Islet precursor cell (in vitro differentiated cells): ENCODE results near the gene CCDC169.
A peak's percentile ranks its signal among the peaks of the same experiment; 100 is the strongest.

Source experiments
- DNase-seq: peaks from one replicate; pipeline ENCODE4 v3.0.0-alpha.2; 2018

The CCDC169 gene

GRCh38 chr13:36313047-36313969 is 15.7 kb upstream of the CCDC169 start:
- DNase-seq: no peak

- DNase-seq: no peak
These were observed 12.9 kb upstream of the CCDC169 start for GRCh38 chr13:36310417-36311108.

GRCh38 chr13:36302289-36302688 is 4.7 kb upstream of the CCDC169 start:
- DNase-seq: no peak

GRCh38 chr13:36299469-36299868 is 1.9 kb upstream of the CCDC169 start:
- DNase-seq: peak; percentile 59

- DNase-seq: peak; percentile 63
These were observed 988 bp upstream of the CCDC169 start for GRCh38 chr13:36298535-36299068.

GRCh38 chr13:36294096-36294495 is 3.5 kb downstream of the CCDC169 start:
- no peak for DNase-seq

GRCh38 chr13:36293497-36293896 is 4.1 kb downstream of the CCDC169 start:
- DNase-seq: peak; percentile 55

GRCh38 chr13:36288794-36289391 is 8.7 kb downstream of the CCDC169 start:
- no peak for DNase-seq

GRCh38 chr13:36286006-36286405 is 11.6 kb downstream of the CCDC169 start:
- DNase-seq: no peak

GRCh38 chr13:36282821-36283432 is 14.7 kb downstream of the CCDC169 start:
- no peak for DNase-seq

GRCh38 chr13:36275190-36276002 is 22.2 kb downstream of the CCDC169 start:
- DNase-seq: no peak

GRCh38 chr13:36273431-36273830 is 24.2 kb downstream of the CCDC169 start:
- DNase-seq: no peak

- DNase-seq: no peak
These were observed 35.6 kb downstream of the CCDC169 start for GRCh38 chr13:36261976-36262375.

- DNase-seq: no peak
These were observed 36.6 kb downstream of the CCDC169 start for GRCh38 chr13:36261011-36261410.

- DNase-seq: no peak
These were observed 38.1 kb downstream of the CCDC169 start for GRCh38 chr13:36259361-36260137.

- no peak for DNase-seq
These were observed 38.8 kb downstream of the CCDC169 start for GRCh38 chr13:36258831-36259230.

GRCh38 chr13:36251526-36251925 is 46.1 kb downstream of the CCDC169 start:
- no peak for DNase-seq

- no peak for DNase-seq
These were observed 46.6 kb downstream of the CCDC169 start for GRCh38 chr13:36251017-36251416.

- no peak for DNase-seq
These were observed 48.9 kb downstream of the CCDC169 start for GRCh38 chr13:36248700-36249099.

- DNase-seq: no peak
These were observed 52.6 kb downstream of the CCDC169 start for GRCh38 chr13:36244990-36245389.

- DNase-seq: no peak
These were observed 53.5 kb downstream of the CCDC169 start for GRCh38 chr13:36244073-36244472.
